ENCODE data around the gene CLN3.
A peak's percentile ranks its signal among the peaks of the same experiment; 100 is the strongest.
"Not testable (repeated sequence)": the region's sequence is repeated elsewhere in the genome, so short reads cannot be mapped to it uniquely, and the experiment has no call there.

The CLN3 gene

GRCh38 chr16:28491970-28492474 is at the start of gene CLN3:
Gene CLN3 (minus strand): TSS chr16:28492074. CDS start chr16:28491759, 315 bp downstream.
- DNase-seq (ENCODE audit: insufficient read length, low spot score): peak; percentile 92
- no peak for TF ChIP-seq POLR2A (IDR thresholded peaks at IDR 0.05; ENCODE audit: low read depth, low read length)
- peak; percentile 67 for FAIRE-seq

DNA sequence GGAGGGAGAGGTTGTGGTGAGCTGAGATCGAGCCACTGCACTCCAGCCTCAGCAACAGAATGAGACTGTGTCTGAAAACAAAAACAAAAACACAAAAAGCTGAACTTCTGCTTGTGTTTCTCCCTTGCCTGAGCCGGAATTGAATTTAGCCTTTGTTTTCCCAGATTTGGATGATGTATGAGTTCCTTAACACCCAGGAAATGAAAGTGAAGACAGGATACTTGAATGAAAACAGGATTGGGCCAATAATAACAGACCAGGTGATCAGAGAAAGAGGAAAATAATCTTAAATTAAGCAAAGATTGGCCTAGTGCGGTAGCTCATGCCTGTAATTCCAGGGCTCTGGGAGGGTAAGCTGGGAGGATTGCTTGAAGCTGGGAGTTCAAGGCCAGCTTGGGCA is 48.5 kb upstream of the CLN3 start:
- no peak for TF ChIP-seq POLR2A (IDR thresholded peaks at IDR 0.05; ENCODE audit: low read depth, low read length)
- no peak for DNase-seq (ENCODE audit: insufficient read length, low spot score)

DNA sequence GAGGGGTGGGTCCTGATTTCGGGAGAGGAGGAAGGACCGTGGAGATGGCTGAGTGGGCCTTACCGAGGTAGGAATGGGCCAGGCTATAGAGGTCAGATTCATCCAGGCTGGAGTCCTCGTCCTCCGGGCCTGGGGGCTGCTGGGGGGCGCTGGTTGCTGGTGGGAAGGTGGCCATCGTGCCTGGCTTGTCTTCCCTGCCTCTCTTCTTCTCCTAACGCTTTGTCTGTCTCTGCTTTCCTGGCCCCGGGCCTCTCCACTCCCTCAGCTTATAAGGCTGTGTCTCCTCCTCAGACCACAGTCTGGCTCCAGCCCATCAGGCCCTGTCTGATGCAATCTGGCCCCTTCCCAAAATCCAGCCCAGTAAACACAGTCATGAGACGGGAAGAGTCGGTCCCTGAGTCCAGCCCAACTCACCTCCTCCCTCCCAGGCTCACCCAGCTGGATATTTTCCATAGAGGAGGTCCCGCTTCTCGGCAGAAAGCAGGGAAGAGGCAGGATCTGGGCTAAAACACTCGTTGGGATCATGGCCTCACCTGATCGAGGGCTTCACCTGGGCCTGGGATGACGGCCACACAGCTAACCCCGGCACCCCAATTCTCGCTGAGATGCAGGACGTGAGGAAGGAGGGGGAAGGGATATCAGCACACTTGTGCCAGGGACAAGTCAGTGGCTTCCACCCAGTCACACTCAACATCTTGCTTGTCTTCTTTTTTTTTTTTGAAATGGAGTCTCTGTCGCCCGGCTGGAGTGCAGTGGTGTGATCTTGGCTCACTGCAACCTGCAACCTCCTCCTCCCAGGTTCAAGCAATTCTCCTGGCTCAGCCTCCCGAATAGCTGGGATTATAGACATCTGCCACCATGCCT is 47.1 kb upstream of the CLN3 start, which contains the start of gene NUPR1:
NUPR1 (minus strand) TSS at position 242 of the 864 bp plus-strand sequence; CDS start at position 175, 67 bp downstream.
- DNase-seq (ENCODE audit: insufficient read length, low spot score): peak; percentile 86
- TF ChIP-seq POLR2A (IDR thresholded peaks at IDR 0.05; ENCODE audit: low read depth, low read length): no peak
- peak; percentile 76 for FAIRE-seq

More for the DNA sequence above, 48.5 kb upstream of the CLN3 start:
- FAIRE-seq: no peak

DNA sequence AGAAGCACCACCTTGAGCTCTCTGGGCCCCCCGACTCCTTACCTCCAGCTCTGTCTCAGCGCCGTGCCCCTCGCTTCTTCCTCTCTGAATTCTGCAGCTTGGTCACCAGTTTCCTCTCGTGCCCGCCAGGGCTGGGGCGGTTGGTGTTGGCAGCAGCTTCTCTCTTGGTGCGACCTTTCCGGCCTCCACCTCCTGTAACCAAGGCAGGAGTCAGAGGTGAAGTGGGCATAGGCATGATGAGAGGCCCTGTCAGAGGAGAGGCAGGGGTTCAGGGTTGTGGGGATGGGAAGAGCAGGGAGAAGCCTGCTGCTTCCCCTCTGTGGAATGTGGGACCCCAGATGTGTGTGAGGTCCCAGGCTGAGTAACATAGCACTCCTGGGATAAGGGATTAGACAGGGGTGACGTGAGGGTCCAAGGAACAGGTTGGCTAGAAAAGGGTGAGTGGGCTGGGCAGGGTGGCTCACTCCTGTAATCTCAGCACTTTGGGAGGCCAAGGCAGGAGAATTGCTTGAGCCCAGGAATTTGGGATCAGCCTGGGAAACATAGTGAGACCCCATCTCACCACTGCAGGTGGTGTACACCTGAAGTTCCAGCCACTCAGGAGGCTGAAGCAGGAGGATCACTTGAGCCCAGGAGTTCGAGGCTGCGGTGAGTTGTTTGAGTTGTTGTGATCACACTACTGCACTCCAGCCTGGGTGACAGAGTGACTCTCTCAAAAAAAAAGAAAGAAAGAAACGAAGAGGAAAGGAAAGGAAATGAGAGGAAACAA is 46.3 kb upstream of the CLN3 start:
- no peak for FAIRE-seq
- TF ChIP-seq POLR2A (IDR thresholded peaks at IDR 0.05; ENCODE audit: low read depth, low read length): no peak
- DNase-seq (ENCODE audit: insufficient read length, low spot score): no peak

DNA sequence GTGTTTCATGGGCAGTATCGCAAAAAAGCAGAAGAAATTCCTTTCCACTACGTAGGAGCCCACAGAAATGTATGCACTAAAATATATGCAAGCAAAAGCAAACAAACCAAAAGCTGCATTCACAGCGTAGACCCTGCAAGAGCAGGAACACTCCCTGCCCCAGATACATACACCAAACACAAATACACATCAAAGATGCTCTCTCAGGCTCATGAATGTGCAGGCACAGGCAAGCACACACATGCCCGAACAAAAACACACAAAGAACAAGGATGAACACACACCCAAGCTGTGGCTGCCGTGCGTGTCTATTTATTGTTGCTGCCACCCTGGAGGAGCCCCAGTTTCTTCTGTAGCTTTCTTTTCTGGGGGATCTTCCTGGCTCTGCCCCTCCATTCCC is 45.2 kb upstream of the CLN3 start:
- DNase-seq (ENCODE audit: insufficient read length, low spot score): no peak
- no peak for FAIRE-seq
- no peak for TF ChIP-seq POLR2A (IDR thresholded peaks at IDR 0.05; ENCODE audit: low read depth, low read length)

DNA sequence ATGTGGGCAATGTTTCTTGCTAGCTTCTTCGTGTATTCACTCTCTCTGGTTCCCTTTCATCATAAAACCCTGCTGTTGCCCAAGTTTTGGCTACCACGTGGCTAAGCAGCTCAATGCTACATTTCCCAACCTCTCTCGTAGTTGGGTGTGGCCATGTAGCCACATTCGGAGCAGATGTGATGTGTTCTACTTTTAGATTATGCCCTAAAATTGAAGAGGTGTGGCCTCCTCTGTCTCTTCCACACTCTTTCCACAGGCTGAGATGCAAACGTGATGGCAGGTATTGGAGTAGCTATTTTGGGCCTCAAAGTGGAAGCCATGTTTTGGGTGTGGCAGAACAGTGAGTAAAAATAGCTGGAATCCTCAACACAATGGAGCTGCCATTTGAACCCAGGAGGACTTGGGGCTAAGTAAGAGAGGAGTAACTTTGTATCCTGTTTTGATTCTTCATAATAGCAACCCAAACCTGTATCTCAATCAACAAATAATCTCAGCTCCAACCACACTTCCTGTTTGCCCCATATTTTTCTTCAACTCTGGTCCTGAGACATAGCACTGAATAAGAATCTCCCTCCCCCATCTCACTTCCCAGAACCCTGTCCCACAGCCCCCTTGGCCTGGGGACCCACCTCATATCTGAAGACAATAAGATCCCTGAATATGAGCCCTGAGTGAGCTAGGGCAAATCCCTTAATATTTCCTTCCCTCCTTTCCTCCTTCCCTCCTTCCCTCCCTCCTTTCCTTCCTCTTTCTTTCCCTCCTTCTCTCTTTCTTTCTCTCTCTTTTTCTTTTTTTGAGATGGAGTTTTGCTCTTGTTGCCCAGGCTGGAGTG is 42.9 kb upstream of the CLN3 start:
- FAIRE-seq (no peak), DNase-seq (ENCODE audit: insufficient read length, low spot score) (no peak)
- no peak for TF ChIP-seq POLR2A (IDR thresholded peaks at IDR 0.05; ENCODE audit: low read depth, low read length)

- FAIRE-seq (no peak), DNase-seq (ENCODE audit: insufficient read length, low spot score) (no peak)
- no peak for TF ChIP-seq POLR2A (IDR thresholded peaks at IDR 0.05; ENCODE audit: low read depth, low read length)
Observed at GRCh38 chr16:28532940-28533647, 41.2 kb upstream of the CLN3 start.

GRCh38 chr16:28531777-28532744 is 40.2 kb upstream of the CLN3 start:
- DNase-seq (ENCODE audit: insufficient read length, low spot score) (no peak), FAIRE-seq (no peak)
- no peak for TF ChIP-seq POLR2A (IDR thresholded peaks at IDR 0.05; ENCODE audit: low read depth, low read length)

DNA sequence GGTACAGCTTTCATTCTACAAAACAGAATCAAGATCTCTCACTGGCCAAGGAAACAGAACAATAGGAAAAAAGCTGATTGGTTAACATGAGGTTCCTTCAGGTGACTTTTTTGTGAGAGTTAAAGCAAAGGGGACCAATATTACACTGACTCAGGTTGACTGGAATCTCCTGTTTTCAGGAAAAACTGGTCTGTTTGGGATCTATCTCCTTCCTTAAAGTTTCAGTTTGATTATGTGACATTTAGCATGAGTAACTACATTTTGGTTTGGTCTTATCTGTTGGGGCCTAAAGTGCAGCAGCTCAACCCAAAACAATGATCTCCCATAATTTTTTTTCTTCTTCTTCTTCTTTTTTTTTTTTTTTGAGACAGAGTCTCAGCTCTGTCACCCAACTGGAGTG is 37.2 kb upstream of the CLN3 start:
- no peak for TF ChIP-seq POLR2A (IDR thresholded peaks at IDR 0.05; ENCODE audit: low read depth, low read length)
- DNase-seq (ENCODE audit: insufficient read length, low spot score): no peak
- no peak for FAIRE-seq

DNA sequence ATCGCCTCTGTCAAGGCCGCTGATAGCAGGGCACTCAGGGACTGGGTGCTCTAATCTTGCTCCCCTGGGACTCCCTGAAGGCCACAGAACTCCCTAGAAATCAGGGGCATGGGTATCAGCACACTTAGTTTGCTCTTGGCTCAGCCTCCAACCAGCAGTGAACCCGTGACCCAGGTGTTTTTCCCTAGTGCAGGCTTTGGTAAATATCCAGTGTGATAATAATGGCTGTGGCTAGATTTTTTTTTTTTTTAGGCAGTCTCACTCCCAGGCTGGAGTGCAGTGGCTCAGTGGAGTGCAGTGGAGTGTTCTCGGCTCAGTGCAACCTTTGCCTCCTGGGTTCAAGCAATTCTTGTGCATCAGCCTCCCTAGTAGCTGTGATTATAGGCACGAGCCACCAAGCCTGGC is 36.6 kb upstream of the CLN3 start:
- no peak for TF ChIP-seq POLR2A (IDR thresholded peaks at IDR 0.05; ENCODE audit: low read depth, low read length)
- DNase-seq (ENCODE audit: insufficient read length, low spot score): no peak
- FAIRE-seq: no peak

- no peak for TF ChIP-seq POLR2A (IDR thresholded peaks at IDR 0.05; ENCODE audit: low read depth, low read length)
- DNase-seq (ENCODE audit: insufficient read length, low spot score) (no peak), FAIRE-seq (no peak)
Observed at GRCh38 chr16:28527985-28528384, 36.1 kb upstream of the CLN3 start.

DNA sequence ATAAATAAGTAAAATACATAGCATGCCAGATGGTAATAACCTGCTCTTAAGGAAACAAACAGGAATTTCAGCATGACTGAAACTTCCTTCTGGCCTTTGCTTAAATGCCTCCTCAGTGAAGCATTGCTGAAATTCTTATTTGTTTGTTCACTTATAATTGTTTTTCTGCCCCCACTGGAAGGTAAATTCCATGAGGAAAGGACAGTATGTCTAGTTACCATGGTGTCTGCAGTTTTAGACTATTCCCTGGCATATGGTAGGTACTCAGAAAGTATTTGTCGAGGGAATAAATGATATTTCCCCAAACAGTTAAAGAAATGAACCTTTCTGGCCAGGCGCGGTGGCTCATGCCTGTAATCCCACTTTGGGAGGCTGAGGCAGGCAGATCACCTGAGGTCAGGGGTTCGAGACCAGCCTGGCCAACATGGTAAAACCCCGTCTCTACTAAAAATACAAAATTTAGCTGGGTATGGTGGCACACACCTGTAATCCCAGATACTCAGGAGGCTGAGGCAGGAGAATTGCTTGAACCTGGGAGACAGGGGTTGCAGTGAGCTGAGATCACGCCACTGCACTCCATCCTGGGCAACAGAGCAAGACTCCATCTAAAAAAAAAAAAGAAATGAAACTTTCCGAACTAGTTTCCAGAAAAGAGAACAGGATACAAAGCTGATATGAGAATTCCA is 35.4 kb upstream of the CLN3 start:
- FAIRE-seq; DNase-seq (ENCODE audit: insufficient read length, low spot score): not testable (repeated sequence)
